ENCODE data around the gene DMRT3. TPM values are rescaled to one million over a fixed set of nuclear protein-coding genes. Genes with fewer than 3 reads are reported as not detected.

DMRT3 gene
- total RNA-seq, 1 experiment from 2014 or later: not detected

GRCh38 chr9:976943-977837 is 735 bp downstream of the DMRT3 start:
- no peaks in the 10 kb centered on the region for H3K36me3 Mint-ChIP-seq
- POLR2A ChIA-PET: interaction anchor here (1.8 kb wide), 1 partner anchor 9 kb away, joined by 6 read pairs; no protein-coding TSS in a partner anchor
- no peaks in the 10 kb centered on the region for H3K9me3 Mint-ChIP-seq
- CTCF ChIA-PET: interaction anchor here (0.8 to 3.1 kb wide), 14 partner anchors 7 to 85 kb away, joined by 3 to 17 read pairs (median 4); partner anchors contain the start of gene DMRT2
- peaks cover 98% of the 10 kb centered on the region for H3K27me3 Mint-ChIP-seq (ENCODE audit: low read depth)
- H3K27ac Mint-ChIP-seq: no peak overlapping the region
- H3K4me1 Mint-ChIP-seq: peaks cover 59% of the 10 kb centered on the region
- peak overlapping the region; percentile 60 for H3K4me3 Mint-ChIP-seq
- peak; percentile 57 for DNase-seq (ENCODE audit: low spot score)
- peak; percentile 11 for ATAC-seq
- TF ChIP-seq NFE2L1 (CRISPR knock-in tag; IDR thresholded peaks at IDR 0.05) (no peak), USF1 (CRISPR knock-in tag; IDR thresholded peaks at IDR 0.05) (no peak), STAT6 (CRISPR knock-in tag; conservative IDR thresholded peaks at IDR 0.05; ENCODE audit: low read depth) (no peak), CREM (CRISPR knock-in tag; IDR thresholded peaks at IDR 0.05) (no peak), IRF2 (CRISPR knock-in tag; IDR thresholded peaks at IDR 0.05; ENCODE audit: borderline replicate concordance, low read depth) (no peak), FOXJ3 (CRISPR knock-in tag; IDR thresholded peaks at IDR 0.05; ENCODE audit: borderline replicate concordance) (no peak), CTCF (IDR thresholded peaks at IDR 0.05) (no peak), RORB (CRISPR knock-in tag; IDR thresholded peaks at IDR 0.05) (no peak), MXD4 (CRISPR knock-in tag; IDR thresholded peaks at IDR 0.05; ENCODE audit: borderline replicate concordance) (no peak)
- TF ChIP-seq, protein P1, sequence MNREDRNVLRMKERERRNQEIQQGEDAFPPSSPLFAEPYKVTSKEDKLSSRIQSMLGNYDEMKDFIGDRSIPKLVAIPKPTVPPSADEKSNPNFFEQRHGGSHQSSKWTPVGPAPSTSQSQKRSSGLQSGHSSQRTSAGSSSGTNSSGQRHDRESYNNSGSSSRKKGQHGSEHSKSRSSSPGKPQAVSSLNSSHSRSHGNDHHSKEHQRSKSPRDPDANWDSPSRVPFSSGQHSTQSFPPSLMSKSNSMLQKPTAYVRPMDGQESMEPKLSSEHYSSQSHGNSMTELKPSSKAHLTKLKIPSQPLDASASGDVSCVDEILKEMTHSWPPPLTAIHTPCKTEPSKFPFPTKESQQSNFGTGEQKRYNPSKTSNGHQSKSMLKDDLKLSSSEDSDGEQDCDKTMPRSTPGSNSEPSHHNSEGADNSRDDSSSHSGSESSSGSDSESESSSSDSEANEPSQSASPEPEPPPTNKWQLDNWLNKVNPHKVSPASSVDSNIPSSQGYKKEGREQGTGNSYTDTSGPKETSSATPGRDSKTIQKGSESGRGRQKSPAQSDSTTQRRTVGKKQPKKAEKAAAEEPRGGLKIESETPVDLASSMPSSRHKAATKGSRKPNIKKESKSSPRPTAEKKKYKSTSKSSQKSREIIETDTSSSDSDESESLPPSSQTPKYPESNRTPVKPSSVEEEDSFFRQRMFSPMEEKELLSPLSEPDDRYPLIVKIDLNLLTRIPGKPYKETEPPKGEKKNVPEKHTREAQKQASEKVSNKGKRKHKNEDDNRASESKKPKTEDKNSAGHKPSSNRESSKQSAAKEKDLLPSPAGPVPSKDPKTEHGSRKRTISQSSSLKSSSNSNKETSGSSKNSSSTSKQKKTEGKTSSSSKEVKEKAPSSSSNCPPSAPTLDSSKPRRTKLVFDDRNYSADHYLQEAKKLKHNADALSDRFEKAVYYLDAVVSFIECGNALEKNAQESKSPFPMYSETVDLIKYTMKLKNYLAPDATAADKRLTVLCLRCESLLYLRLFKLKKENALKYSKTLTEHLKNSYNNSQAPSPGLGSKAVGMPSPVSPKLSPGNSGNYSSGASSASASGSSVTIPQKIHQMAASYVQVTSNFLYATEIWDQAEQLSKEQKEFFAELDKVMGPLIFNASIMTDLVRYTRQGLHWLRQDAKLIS (CRISPR knock-in tag; IDR thresholded peaks at IDR 0.05; ENCODE audit: borderline replicate concordance): no peak
- TF ChIP-seq, protein P2, sequence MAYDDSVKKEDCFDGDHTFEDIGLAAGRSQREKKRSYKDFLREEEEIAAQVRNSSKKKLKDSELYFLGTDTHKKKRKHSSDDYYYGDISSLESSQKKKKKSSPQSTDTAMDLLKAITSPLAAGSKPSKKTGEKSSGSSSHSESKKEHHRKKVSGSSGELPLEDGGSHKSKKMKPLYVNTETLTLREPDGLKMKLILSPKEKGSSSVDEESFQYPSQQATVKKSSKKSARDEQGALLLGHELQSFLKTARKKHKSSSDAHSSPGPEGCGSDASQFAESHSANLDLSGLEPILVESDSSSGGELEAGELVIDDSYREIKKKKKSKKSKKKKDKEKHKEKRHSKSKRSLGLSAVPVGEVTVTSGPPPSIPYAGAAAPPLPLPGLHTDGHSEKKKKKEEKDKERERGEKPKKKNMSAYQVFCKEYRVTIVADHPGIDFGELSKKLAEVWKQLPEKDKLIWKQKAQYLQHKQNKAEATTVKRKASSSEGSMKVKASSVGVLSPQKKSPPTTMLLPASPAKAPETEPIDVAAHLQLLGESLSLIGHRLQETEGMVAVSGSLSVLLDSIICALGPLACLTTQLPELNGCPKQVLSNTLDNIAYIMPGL (CRISPR knock-in tag; IDR thresholded peaks at IDR 0.05): no peak
- TF ChIP-seq, protein P3, sequence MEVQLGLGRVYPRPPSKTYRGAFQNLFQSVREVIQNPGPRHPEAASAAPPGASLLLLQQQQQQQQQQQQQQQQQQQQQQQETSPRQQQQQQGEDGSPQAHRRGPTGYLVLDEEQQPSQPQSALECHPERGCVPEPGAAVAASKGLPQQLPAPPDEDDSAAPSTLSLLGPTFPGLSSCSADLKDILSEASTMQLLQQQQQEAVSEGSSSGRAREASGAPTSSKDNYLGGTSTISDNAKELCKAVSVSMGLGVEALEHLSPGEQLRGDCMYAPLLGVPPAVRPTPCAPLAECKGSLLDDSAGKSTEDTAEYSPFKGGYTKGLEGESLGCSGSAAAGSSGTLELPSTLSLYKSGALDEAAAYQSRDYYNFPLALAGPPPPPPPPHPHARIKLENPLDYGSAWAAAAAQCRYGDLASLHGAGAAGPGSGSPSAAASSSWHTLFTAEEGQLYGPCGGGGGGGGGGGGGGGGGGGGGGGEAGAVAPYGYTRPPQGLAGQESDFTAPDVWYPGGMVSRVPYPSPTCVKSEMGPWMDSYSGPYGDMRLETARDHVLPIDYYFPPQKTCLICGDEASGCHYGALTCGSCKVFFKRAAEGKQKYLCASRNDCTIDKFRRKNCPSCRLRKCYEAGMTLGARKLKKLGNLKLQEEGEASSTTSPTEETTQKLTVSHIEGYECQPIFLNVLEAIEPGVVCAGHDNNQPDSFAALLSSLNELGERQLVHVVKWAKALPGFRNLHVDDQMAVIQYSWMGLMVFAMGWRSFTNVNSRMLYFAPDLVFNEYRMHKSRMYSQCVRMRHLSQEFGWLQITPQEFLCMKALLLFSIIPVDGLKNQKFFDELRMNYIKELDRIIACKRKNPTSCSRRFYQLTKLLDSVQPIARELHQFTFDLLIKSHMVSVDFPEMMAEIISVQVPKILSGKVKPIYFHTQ (CRISPR knock-in tag; IDR thresholded peaks at IDR 0.05): no peak
